GM21723 (cell line): ENCODE measurements around the gene MAMDC2.

ENCODE experiments used
- ATAC-seq: cut with Tn5 transposase; IDR thresholded peaks from one replicate; pipeline ENCODE4 v1.9.1; 2021; ENCODE audit warnings: mild to moderate bottlenecking, moderate library complexity; ENCODE audit not compliant: unreplicated experiment

MAMDC2 gene

DNA sequence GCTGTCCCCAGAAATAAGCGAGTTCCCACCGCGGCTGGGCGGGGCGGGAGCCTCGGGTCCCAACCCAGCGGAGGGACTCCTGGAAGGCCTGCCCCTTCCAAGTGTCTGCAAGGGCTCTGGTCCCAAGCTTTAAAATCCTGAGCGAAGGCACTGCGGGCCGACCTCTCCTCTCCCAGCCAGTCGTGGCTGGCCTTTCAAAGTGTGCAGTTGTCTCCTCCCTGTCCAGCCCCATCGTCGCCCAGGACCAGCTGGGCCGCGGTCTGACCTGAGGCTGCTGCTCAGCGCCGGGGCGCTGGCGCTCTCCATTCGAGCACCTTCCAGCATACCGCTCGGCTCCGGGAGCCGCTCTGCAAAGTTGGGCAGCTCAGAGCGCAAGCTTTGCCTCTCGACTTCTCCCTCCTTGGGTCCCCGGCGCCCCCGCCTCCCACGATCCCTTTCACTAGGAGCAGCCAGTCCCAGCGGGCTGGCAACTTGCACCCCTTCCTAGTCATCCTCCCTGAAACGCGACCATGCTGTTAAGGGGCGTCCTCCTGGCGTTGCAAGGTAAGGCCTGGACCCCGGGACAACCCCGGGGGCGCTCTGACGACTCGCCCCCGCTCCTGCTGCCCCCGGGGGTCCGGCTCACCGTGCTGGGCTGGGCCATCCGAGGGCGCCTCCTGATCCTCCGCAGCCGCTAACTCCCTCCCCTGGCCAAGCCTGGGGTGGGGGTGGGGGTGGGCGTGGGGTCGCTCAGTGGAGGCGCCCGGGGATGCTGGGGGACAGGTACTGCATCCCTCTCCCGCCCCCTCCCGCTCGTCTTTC lies at the start of gene MAMDC2:
Gene MAMDC2, plus strand, starts transcription at position 160 of the 801 bp plus-strand sequence. Its CDS starts 350 bp downstream, at position 510.
- ATAC-seq = no peak

GRCh38 chr9:69995846-69996245 lies 47.8 kb upstream of the MAMDC2 start:
- no peak for ATAC-seq

DNA sequence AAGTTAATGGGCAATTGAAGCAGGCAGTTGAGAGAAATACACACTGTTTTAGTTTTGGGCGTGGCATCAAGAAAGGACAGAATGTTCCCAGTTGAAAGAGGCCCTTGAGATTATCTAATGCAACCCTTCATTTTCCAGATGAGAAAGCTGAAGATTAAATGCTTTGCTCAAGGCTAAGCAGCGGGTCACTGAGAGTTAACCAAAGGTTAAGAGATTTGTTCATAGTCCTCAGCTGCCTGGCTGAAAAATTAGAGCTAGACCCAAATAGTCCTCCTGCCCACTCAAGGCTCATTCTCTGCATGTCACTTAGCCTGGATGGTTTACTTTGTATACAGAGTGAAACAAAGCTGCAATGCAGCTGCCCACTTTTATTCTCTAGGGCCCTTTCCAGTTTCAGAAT lies 46.7 kb upstream of the MAMDC2 start:
- no peak for ATAC-seq

- no peak for ATAC-seq
These were observed 46.1 kb upstream of the MAMDC2 start for GRCh38 chr9:69997524-69997923.

GRCh38 chr9:69999315-69999714 lies 44.3 kb upstream of the MAMDC2 start:
- ATAC-seq = no peak

DNA sequence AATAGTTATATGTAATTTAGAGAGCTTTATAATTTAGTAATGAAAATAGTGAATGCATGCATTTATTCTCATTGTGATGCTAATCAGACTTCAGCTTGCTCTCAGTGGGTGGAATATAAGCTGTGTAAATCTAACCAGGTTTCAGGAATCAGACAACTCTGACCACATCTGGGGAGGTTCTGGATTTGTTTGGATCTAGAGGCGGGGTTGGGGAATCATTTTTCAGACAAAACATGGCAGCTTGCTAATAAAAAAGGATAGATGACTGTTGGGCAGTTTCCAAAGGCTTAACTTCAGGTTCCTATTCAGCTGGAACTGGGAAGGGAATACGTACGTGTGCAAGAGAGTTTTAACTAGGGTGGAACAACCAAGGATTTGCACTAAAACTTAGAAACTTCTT lies 43.2 kb upstream of the MAMDC2 start:
- no peak for ATAC-seq

DNA sequence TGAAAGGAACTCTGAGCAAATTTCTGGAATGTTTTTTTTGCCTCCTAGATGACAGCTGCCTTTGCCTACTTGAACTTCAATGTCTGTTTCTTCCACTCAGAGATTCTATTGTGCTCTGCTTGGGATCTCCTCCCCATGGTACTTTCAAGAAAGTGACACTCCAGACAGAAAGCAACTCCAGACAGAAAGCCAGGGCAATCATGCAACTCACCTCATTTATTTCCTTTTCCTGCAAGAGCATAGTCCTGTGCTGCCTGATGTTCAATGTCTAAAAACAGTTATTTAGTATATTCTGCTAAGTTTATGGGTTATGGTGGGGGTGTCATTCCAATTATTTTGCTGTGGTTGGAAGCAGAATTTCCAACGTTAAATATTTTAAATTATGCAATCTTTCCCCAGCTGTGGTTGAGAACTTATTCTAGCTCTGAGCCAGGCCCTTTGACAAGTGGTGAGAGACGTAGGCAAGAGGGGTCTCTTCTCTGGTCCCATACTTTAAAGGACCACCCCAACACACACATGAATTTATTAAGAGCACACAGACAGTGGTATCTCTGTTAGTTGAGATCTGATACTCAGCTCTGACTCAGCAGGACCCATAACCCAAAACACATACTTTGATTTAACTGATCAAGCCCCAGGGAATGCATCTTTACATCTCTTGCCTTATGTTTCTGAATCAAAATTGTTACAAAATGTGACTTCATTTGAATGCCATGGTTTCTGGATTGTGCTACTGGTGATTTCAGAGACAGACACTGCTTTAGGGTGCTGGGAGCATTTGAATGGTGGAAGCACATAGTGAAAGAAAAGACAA lies 39.5 kb upstream of the MAMDC2 start:
- ATAC-seq = no peak

GRCh38 chr9:70006306-70006705 lies 37.3 kb upstream of the MAMDC2 start:
- no peak for ATAC-seq

DNA sequence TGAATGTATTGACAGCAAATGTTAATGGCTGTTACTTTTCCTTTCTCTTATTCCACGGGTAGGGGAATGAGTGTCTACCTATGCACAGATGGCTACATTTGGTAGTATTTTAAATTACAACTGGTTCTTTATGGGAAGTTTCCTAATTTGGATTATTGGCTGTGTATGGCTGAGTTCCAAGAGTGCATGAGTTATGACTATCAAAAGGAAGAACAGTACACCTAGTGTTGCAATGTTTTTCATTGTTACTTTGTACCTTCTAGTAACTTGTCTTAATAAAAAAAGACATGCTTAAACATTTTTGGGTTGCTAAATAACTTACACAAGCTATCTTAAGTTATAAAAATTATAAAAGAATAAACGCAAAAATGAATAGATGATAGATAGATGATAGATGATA lies 35.8 kb upstream of the MAMDC2 start:
- ATAC-seq = no peak

DNA sequence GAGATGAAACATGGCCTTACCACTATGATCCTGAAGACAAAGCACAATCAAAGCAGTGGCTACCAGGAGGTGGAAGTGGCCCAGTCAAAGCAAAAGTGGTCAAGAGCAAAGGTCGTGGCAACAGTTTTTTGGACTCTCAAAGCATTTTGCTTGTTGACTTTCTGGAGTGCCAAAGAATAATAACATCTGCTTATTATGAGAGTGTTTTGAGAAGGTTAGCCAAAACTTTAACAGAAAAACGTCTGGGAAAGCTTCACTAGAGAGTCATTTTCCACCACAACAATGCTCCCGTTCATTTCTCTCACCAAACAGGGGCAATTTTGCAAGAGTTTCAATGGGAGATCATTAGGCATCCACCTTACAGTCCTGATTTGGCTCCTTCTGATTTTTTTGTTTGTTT lies 33.6 kb upstream of the MAMDC2 start:
- ATAC-seq = no peak

- no peak for ATAC-seq
These were observed 32.3 kb upstream of the MAMDC2 start for GRCh38 chr9:70011366-70011765.

GRCh38 chr9:70012569-70012968 lies 31.1 kb upstream of the MAMDC2 start:
- ATAC-seq = no peak

GRCh38 chr9:70013598-70014196 lies 30.0 kb upstream of the MAMDC2 start:
- ATAC-seq = no peak

DNA sequence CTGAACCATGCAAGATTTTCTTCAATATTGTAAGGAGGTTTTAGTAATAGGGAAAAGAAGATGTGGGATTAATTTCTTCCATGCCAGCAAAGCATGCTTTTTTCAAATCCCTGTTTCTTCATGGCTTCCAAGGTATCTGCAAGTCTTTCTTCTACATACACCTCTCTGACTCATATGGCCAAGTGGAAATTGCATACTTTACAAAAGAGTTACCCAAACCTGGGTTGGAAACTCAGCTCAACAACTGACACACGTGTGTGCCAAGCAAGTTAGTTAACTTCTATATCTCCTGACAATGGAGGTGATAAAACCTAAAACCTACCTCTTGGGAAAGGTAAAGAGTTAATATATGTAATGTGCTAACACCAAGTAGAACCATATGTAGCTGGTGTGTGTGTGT lies 28.5 kb upstream of the MAMDC2 start:
- no peak for ATAC-seq

- ATAC-seq = no peak
These were observed 23.4 kb upstream of the MAMDC2 start for GRCh38 chr9:70020217-70020616.

- no peak for ATAC-seq
These were observed 22.6 kb upstream of the MAMDC2 start for GRCh38 chr9:70020991-70021571.

DNA sequence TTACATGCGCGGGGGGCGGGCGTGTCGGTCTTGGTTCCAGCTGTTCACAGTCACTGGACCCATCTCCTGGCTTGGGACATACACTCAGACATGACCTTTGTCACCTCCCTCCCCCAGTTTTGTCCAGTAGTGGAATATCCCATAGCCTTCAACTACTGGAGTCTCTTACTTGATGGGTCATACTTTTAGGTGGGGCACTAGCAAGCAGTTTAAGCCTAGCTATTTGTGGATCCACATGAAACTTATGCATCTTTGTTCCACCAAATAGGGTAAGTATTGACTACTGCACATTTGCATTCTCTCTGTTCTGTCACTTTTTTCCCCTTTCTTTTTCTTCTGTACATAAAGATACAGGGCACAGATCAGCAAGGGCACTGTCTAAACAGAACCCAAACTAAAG lies 15.4 kb upstream of the MAMDC2 start:
- no peak for ATAC-seq

GRCh38 chr9:70030156-70030555 lies 13.5 kb upstream of the MAMDC2 start:
- ATAC-seq = no peak

- ATAC-seq = no peak
These were observed 12.5 kb upstream of the MAMDC2 start for GRCh38 chr9:70031141-70031545.

- no peak for ATAC-seq
These were observed 9.4 kb upstream of the MAMDC2 start for GRCh38 chr9:70034271-70034711.

DNA sequence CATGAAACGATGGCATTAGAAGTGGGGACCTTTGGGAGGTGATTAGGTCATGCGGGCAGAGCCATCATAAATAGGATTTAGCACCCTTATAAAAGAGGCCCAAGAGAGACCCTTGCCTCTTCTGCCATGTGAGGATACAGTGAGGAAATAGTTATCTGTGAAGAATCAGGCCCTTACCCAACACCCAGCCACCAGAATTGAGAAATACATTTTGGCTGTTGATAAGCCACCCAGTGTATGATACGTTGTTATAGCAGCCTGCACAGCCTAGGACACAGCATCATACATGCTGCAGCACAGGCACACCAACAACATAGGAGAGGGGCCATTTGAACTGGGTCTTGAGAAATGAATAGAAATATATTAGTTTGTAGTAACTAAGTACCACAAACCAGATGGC lies 8.0 kb upstream of the MAMDC2 start:
- no peak for ATAC-seq
